Fibroblast of pulmonary artery (primary cell): ENCODE measurements around the gene KCNT2.
A peak's percentile ranks its signal among the peaks of the same experiment; 100 is the strongest.

Experiments used
- DNase-seq: peaks from one replicate; pipeline ENCODE4 v3.0.0-alpha.2; 2010; ENCODE audit warnings: low read depth
- H3K4me3 ChIP-seq: replicated peaks from 2 replicates; pipeline ENCODE4 v1.5.1; 2011; ENCODE audit warnings: low read depth, mild to moderate bottlenecking, control low read depth, low read length, moderate library complexity
- CTCF ChIP-seq: IDR thresholded peaks from 2 replicates; pipeline ENCODE4 v1.5.1; 2011; ENCODE audit warnings: mild to moderate bottlenecking, control low read depth, low read length, inconsistent platforms; ENCODE audit errors: missing control alignments

The KCNT2 gene

GRCh38 chr1:196181594-196181878 lies 426.7 kb downstream of the KCNT2 start:
- DNase-seq: no peak
- no peak for TF ChIP-seq CTCF
- H3K4me3 ChIP-seq: no peak overlapping the region

DNA sequence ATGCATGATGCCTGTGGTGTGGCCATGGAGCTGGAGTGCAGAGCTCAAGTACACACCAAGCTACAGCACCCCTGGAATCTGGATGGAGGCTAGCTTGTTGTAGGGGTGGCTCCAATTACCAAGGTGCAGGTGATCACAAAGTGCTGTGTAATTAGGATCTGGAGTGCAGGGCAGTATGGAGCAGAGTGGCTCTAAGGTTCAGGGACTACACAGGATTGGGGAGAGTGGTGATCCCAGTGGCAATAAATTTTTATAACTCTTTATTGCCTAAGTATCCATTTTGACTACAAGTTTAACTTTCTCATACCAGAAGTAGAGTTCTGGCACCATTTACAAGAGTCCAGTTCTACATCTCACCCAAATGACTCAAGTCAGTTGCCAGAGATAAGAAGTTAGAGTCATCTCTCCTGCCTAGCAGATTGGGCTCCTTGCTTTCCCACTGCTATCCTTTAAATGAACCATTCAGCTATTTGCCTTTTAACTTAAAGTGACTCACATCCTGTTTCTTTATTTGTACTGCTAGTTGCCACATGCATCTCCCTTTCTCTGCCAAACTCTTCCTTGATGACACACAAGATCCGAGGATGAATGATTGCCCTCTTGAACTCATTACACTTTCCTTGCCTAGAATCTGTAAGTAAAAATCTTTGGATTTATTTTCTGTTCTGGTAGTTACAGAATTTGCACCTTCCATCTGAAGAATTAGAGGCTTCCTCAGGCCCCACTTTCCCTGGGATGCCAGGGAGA lies 427.2 kb downstream of the KCNT2 start:
- TF ChIP-seq CTCF: no peak
- peak; percentile 97 for DNase-seq

GRCh38 chr1:196178083-196178635 lies 430.1 kb downstream of the KCNT2 start:
- DNase-seq: peak; percentile 41
- no peak overlapping the region for H3K4me3 ChIP-seq
- no peak for TF ChIP-seq CTCF

More for the DNA sequence above, 427.2 kb downstream of the KCNT2 start:
- no peak overlapping the region for H3K4me3 ChIP-seq
